Smooth muscle cell (in vitro differentiated cells): Measurements from ENCODE around the gene MIX23. TPM values are rescaled to one million over a fixed set of nuclear protein-coding genes. Genes with fewer than 3 reads are reported as not detected.

Experiments
- DNase-seq: peaks from one replicate; lab custom pipeline; 2025; ENCODE audit not compliant: unreplicated experiment; lab: John Stamatoyannopoulos, UW
- H2AFZ ChIP-seq: fragments of 200-600 bp; sonication (generic); 2 replicates; pipeline ENCODE4 v1.6.0; 2016; ENCODE audit warnings: antibody characterized with exemption, low read depth, mild to moderate bottlenecking
- H3F3A ChIP-seq: fragments of 200-600 bp; sonication (generic); 2 replicates; pipeline ENCODE4 v1.6.0; 2017; ENCODE audit warnings: antibody characterized with exemption, low read depth
- H3K27ac ChIP-seq: fragments of 200-600 bp; sonication (generic); 2 replicates; pipeline ENCODE4 v1.5.1; 2016; ENCODE audit warnings: low read depth, mild to moderate bottlenecking
- H3K27me3 ChIP-seq: fragments of 200-600 bp; sonication (generic); 2 replicates; pipeline ENCODE4 v1.6.1; 2016; ENCODE audit warnings: low read depth, mild to moderate bottlenecking
- H3K36me3 ChIP-seq: fragments of 200-600 bp; sonication (generic); 2 replicates; pipeline ENCODE4 v1.5.1; 2016; ENCODE audit warnings: low read depth
- H3K4me1 ChIP-seq: fragments of 200-600 bp; sonication (generic); 2 replicates; pipeline ENCODE4 v1.5.1; 2016; ENCODE audit warnings: low read depth
- H3K4me2 ChIP-seq: fragments of 200-600 bp; sonication (generic); 2 replicates; pipeline ENCODE4 v1.6.0; 2016; ENCODE audit warnings: mild to moderate bottlenecking
- H3K4me3 ChIP-seq: fragments of 200-600 bp; sonication (generic); 2 replicates; pipeline ENCODE4 v1.5.1; 2016; ENCODE audit warnings: mild to moderate bottlenecking
- H3K79me2 ChIP-seq: fragments of 200-600 bp; sonication (generic); 2 replicates; pipeline ENCODE4 v1.6.0; 2016; ENCODE audit warnings: low read depth, mild to moderate bottlenecking
- H3K9ac ChIP-seq: fragments of 200-600 bp; sonication (generic); 2 replicates; pipeline ENCODE4 v1.6.0; 2016; ENCODE audit warnings: low read depth
- H3K9me3 ChIP-seq: fragments of 200-600 bp; sonication (generic); replicated peaks from 2 replicates; pipeline ENCODE4 v1.5.1; 2016; ENCODE audit warnings: low read depth
- H4K20me1 ChIP-seq: fragments of 200-600 bp; sonication (generic); 2 replicates; pipeline ENCODE4 v1.6.0; 2016; ENCODE audit warnings: low read depth
- WGBS: methylation state at CpG from one replicate; pipeline ENCODE4 v1.1.7; 2016; ENCODE audit warnings: low lambda C conversion rate; 5-methylcytosine and 5-hydroxymethylcytosine counted together
- polyA plus RNA-seq: library from polyadenylated mRNA; unstranded; fragments of >200 nt; fragmentation: Nextera tagmentation; extraction: Ambion mirVana; gene quantifications from 2 replicates; pipeline ENCODE4 v1.2.1, GENCODE V29; 2016
- total RNA-seq: library from RNA; depleted of rRNA; stranded (reverse); fragments of >200 nt; gene quantifications from 2 replicates; pipeline ENCODE4 v1.2.3, GENCODE V29; 2014
- TF ChIP-seq, protein P1 (sequence below): fragments of 200-600 bp; sonication (generic); IDR thresholded peaks from 2 replicates; pipeline ENCODE4 v1.5.1; 2017; ENCODE audit warnings: borderline replicate concordance, mild to moderate bottlenecking, antibody characterized with exemption; ENCODE audit not compliant: insufficient read depth, poor library complexity, severe bottlenecking

Gene MIX23
- total and polyA plus RNA-seq, 2 experiments from 2014 or later: 43.4 to 48.8 TPM

DNA sequence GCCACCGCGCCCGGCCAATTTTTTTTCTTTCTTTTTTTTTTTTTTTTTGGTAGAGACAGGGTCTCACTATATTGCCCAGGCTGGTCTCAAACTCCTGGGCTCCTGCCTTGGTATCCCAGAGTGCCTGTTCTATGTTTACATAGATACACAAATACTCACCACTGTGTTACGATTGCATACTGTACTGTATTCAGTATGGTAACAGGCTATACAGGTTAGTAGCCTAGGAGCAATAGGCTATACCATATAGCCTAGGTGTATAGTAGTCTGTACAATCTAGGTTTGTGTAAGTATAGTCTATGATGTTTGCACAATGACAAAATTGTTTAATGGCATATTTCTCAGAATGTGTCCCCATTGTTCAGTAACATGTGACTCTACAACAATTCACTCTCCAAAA lies 31.4 kb downstream of the MIX23 start:
- Histone ChIP-seq H3K9me3 (no peaks in the 10 kb centered on the region), H2AFZ (no peak overlapping the region), H3K79me2 (no peaks in the 10 kb centered on the region), H3K9ac (no peak overlapping the region), H3K36me3 (no peaks in the 10 kb centered on the region), H3K27me3 (no peaks in the 10 kb centered on the region), H3K4me1 (no peaks in the 10 kb centered on the region), H3F3A (no peaks in the 10 kb centered on the region), H4K20me1 (no peaks in the 10 kb centered on the region), H3K4me2 (no peak overlapping the region), H3K27ac (no peak overlapping the region), H3K4me3 (no peak overlapping the region)
- WGBS: 89% methylated on average over 4 of the region's 4 CpGs
- no peak for DNase-seq
- TF ChIP-seq, protein P1, sequence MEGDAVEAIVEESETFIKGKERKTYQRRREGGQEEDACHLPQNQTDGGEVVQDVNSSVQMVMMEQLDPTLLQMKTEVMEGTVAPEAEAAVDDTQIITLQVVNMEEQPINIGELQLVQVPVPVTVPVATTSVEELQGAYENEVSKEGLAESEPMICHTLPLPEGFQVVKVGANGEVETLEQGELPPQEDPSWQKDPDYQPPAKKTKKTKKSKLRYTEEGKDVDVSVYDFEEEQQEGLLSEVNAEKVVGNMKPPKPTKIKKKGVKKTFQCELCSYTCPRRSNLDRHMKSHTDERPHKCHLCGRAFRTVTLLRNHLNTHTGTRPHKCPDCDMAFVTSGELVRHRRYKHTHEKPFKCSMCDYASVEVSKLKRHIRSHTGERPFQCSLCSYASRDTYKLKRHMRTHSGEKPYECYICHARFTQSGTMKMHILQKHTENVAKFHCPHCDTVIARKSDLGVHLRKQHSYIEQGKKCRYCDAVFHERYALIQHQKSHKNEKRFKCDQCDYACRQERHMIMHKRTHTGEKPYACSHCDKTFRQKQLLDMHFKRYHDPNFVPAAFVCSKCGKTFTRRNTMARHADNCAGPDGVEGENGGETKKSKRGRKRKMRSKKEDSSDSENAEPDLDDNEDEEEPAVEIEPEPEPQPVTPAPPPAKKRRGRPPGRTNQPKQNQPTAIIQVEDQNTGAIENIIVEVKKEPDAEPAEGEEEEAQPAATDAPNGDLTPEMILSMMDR: no peak

DNA sequence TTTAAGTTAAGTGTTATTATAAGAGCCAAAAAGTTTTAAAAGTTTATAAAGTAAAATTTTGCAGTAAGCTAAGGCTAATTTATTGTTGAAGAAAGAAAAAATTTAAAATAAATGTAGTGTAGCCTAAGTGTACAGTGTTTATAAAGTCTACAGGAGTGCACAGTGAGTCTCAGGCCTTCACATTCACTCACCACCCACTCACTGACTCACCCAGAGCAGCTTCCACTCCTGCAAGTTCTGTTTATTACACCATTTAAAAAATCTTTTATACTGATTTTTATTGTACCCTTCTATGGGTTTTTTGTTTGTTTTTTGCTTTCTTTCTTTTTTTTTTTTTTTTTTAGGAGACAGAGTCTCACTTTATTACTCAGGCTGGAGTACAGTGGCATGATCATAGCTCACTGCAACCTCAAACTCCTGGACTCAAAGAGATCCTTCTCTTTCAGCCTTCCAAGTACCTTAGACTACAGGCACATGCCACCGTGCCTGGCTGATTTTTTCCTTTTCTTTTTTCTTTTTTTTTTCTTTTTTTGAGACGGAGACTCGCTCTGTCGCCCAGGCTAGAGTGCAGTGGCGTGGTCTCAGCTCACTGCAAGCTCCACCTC lies 32.1 kb downstream of the MIX23 start:
- Histone ChIP-seq H3K79me2 (no peaks in the 10 kb centered on the region), H2AFZ (no peak overlapping the region), H3F3A (no peaks in the 10 kb centered on the region), H3K4me3 (no peak overlapping the region), H3K9ac (no peak overlapping the region), H3K36me3 (no peaks in the 10 kb centered on the region), H4K20me1 (no peaks in the 10 kb centered on the region), H3K4me2 (peak overlapping the region; percentile 35), H3K4me1 (no peaks in the 10 kb centered on the region), H3K27ac (no peak overlapping the region), H3K9me3 (no peaks in the 10 kb centered on the region), H3K27me3 (no peaks in the 10 kb centered on the region)
- DNase-seq: no peak
- WGBS: 85% methylated on average over 5 of the region's 5 CpGs
- TF ChIP-seq, protein P1: no peak

DNA sequence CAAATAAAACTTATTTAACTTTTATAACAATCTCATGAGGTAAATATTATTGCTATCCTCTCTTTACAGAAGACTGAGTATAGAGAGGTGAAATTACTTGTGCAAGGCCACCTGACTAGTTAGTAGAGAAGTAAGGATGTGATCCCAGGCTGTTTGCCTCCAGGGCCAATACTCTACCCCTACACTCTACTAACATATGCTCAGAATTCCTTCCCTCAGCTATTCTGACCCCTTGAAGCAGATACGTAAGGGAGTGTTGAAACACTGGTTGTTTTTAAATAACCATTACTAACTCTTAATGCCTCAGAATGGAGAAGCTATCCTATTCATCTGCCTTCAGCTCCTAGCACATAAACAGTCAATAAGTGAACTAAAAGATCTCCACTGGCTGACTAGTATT lies 33.9 kb downstream of the MIX23 start:
- Histone ChIP-seq H3K27ac (no peak overlapping the region), H3K27me3 (no peaks in the 10 kb centered on the region), H3K4me1 (no peaks in the 10 kb centered on the region), H2AFZ (no peak overlapping the region), H3K9ac (no peak overlapping the region), H3K4me3 (no peak overlapping the region), H3F3A (no peaks in the 10 kb centered on the region), H4K20me1 (no peaks in the 10 kb centered on the region), H3K4me2 (no peak overlapping the region), H3K36me3 (no peaks in the 10 kb centered on the region), H3K79me2 (no peaks in the 10 kb centered on the region), H3K9me3 (no peaks in the 10 kb centered on the region)
- WGBS: 59% methylated on average over 1 of the region's 1 CpG
- no peak for DNase-seq
- TF ChIP-seq, protein P1: no peak

DNA sequence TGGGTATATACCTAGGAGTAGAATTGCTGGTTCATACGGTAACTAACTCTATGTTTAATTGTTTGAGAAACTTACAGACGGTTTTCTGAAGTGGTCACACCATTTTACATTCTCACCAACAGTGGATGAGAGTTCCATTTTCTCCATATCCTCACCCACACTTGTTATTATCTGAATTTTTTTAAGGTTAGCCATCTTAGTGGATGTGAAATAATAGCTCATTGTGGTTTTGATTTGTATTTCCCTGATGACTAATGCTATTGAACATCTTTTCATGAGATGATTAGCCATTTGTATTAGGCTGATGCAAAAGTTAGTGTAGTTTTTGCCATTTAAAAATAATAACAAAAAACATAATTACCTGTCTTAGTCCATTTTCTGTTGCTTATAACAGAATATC lies 39.4 kb downstream of the MIX23 start:
- H3K4me1 ChIP-seq: no peaks in the 10 kb centered on the region
- TF ChIP-seq, protein P1: no peak

More for the DNA sequence above, 39.4 kb downstream of the MIX23 start:
- H3K9me3 ChIP-seq: no peaks in the 10 kb centered on the region
- WGBS: 79% methylated on average over 2 of the region's 2 CpGs
- H3K36me3 ChIP-seq: no peaks in the 10 kb centered on the region
- H3F3A ChIP-seq: no peaks in the 10 kb centered on the region
- H4K20me1 ChIP-seq: no peaks in the 10 kb centered on the region
- no peak for DNase-seq
- no peak overlapping the region for H3K9ac ChIP-seq
- no peaks in the 10 kb centered on the region for H3K27me3 ChIP-seq
- H2AFZ ChIP-seq: no peak overlapping the region
- H3K27ac ChIP-seq: no peak overlapping the region
- H3K4me3 ChIP-seq: no peak overlapping the region
- H3K4me2 ChIP-seq: no peak overlapping the region
- no peaks in the 10 kb centered on the region for H3K79me2 ChIP-seq
